Stimulated activated CD8-positive, alpha-beta memory T cell treated with anti-CD3 and anti-CD28 coated beads, Interleukin-12 subunit alpha, Interleukin-12 subunit beta, amount 100 ng/mL, for 24 hours (primary cell): ENCODE measurements around the gene SEMA3C.

ENCODE experiments used
- DNase-seq: peaks from one replicate; pipeline ENCODE4 v3.0.0-alpha.2; 2020; ENCODE audit errors: extremely low read depth

Gene SEMA3C

DNA sequence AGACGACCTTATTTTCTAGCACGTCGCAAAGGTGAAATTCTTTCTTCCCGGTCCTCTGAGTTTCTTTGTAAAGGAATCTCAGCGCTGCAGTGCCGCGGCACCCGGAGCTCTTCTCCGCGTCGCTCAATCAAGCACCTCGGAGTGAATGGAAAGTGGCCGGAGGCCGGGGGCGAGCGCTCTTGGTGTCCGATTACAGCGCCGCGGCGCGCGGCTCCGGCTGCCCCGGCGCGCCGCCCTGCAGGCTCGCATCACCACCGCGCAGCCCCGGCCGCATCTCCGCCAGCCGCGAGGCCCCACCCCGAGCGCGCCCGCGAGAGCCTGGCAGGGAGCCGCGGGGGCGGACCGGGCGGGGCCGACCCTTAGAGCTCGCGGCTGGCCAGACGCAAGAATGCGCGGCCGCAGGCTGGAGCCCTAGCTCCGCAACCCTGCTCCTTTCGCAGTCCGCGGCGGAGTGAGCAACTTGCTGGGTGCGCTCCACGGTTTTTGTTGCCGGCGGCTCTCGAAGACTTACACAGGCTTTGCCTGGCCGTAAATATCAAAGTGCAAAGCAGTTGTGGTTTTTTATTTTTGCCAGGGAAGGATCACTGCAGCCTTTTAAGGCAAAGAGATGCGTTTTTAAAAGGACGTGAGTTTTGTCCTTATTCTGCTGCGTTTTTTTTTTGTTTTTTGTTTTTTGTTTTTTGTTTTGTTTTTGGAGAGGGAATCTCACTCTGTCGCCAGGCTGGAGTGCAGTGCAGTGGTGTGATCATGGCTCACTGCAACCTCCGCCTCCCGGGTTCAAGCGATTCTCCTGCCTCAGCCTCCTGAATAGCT is at the start of gene SEMA3C:
SEMA3C (minus strand) TSS at position 143 of the 813 bp plus-strand sequence. CDS start 2,270 bp downstream, outside the sequence.
- no peak for DNase-seq

GRCh38 chr7:80968606-80969005 is 49.8 kb upstream of the SEMA3C start:
- no peak for DNase-seq

GRCh38 chr7:80967917-80968297 is 49.1 kb upstream of the SEMA3C start:
- DNase-seq = no peak

DNA sequence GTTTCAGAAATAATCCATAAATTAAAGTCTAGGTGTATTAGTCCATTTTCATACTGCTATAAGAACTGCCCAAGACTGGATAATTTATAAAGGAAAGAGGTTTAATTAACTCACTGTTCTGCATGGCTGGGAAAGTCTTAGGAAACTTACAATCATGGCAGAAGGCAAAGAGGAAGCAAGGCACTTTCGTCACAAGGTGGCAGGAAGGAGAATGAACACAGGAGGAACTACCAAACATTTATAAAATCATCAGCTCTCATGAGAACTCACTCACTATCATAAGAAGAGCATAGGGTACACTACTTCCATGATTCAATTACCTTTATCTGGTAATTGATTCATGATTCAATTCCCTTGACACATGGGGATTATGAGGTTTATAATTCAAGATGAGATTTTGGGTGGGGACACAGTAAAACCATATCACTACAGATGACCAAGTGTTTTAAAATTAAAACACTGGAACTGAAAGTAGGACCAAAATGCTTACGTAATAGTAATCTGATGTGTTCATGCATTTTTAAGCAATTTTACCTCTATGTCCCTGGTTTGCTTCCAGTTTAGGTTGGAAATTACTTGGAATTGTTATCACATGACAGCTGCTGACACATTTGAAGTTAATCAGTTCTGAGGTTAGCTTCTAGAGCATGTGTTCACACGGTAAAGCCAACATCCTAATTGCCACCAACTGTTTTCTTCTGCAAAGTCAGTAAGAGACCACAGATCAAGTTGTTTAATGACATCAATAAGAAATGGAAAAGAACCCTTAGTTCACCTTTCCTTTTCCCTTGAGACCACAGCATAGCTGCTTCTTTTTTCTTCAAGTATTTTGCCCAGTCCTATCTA is 48.4 kb upstream of the SEMA3C start:
- no peak for DNase-seq

GRCh38 chr7:80960244-80960795 is 41.5 kb upstream of the SEMA3C start:
- no peak for DNase-seq

DNA sequence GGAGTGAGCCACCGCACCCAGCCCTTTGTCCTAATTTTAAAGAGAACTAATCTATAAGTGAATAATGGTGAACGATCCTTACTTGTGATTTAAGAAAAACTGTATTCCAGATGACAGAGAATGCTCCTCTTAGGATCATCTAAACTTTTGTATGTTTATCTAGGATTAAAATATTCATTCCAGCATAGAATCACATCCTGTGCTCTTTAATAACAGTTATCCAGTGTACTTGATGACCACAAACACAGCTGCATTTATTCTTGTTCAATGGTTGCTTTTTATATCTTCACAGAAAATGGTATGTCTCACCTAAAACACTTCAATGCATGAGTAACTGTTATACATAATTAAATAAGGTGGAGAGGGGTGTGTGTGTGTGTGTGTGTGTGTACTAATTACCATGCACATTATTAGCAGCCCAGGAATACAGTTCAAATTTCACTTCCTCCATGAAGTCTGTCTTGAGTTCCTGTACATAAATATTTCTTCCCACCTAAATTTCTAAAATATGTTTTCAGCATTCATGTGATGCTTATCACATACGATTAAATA is 38.5 kb upstream of the SEMA3C start:
- no peak for DNase-seq

GRCh38 chr7:80954191-80954590 is 35.3 kb upstream of the SEMA3C start:
- DNase-seq = no peak

DNA sequence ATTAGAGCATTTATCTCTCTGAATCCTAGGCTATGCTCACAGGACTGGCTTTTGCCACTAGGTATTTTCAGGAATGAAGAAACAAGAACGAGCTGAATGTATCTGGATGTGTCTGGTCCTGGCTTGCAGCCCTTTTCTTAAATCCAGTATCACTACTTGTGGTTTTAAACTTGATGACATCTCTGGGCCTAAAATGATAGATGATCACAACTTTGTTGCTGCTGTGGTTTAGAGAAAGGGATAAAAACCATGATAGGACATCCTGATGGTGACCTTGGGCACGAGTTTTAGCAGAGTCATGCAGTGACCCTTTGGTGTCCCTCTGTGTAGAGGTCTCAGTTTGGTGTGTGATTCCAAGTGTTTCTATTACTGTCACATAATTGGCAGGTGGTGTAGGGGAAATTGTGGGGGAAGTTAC is 31.7 kb upstream of the SEMA3C start:
- DNase-seq = no peak

GRCh38 chr7:80949449-80949848 is 30.6 kb upstream of the SEMA3C start:
- DNase-seq = no peak

GRCh38 chr7:80946858-80947257 is 28.0 kb upstream of the SEMA3C start:
- DNase-seq = no peak

DNA sequence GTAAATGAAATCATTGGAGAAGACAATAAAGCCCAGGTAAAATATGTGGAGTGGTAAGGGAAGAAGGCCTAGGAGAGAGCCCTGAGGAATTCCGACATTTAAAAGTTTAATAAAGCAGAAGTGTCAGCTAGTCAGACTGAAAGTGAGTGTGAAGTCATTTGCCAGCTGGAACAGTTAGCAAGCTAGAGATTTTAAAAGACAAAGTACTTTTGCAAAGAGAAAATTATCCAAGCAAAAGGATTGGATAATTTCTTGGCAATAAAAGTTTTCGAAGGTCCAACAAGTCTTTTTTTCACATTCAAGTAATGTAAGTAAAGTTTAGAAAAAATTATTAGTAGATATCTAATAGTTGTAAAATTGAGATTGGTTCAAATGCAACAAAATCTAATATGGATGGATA is 27.1 kb upstream of the SEMA3C start:
- DNase-seq = no peak

DNA sequence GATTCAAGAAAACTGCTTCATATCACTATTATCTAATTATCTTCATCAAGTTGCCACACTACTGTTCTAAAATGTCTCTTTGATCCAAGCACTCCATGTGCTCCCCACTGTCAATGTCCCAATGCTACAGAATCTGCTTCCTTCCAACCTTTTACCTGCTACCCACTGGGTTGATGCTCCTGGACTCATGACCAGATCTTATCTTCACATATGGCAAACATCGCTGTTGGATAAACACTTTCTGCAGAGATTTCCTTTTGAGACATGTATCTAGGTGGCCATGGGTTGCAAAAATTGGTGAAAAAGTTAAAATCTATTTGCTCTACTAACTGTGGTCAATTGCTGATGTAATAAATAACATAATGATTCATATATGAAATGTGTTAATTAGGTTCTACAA is 24.5 kb upstream of the SEMA3C start:
- no peak for DNase-seq

DNA sequence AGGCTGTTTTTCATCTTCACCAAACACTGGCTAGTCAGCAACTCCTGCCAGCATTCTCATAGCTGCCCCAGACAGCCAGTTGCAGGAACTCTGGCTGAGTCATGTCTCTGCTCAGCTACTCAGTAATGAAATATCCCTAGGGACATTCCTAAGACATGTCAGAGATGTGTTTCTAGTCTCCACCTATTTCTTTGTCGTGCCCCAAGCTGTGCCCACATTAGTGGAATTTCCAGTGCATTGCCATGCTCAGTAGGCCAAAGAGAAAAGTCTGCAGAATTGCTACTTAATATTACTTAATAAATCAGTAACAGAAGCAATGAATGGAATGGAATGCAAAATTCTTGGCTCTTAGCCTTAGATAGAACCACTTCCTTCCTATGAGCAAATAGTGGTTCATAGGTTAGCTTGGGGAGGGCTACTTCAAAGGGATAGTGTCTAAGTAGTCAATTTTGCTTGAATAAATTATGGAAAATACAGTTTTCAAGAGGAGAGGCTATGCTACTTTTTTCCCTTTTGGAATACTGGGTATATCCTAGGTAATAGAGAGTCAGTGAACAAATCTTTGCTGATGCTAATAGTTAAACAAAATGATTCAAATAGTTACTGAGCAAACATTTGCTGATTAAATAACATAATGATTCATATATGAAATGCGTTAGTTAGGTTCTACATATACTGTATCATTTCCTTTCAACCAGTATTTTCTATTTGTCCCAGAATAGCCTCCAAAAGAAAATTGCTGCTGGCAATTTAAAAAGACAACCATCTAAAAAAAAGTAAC is 23.6 kb upstream of the SEMA3C start:
- no peak for DNase-seq

DNA sequence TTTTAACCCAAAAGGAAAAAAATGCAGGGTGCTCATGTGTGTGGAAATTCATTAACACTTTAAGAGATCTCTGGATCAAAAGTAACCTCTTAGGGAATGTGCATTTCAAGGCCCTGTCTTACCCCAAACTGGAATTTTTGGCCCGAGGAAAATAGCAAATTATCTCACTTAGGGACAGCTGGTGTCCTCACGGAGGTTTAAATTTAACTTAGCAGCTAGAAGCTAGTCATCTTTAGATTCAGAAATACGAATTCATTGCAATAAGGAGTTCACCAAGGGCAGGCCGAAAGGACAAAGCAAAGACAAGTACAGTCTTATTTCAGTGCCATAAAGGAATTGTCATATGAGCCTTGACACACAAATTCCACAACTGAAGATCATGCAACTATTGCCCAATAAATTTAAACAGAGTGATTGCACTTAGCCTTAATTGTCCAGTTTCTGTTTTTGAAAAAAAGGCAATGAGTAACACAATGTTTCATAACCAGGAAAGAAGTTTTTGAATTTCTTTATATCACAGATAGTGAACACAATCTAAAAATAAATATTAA is 22.4 kb upstream of the SEMA3C start:
- no peak for DNase-seq

DNA sequence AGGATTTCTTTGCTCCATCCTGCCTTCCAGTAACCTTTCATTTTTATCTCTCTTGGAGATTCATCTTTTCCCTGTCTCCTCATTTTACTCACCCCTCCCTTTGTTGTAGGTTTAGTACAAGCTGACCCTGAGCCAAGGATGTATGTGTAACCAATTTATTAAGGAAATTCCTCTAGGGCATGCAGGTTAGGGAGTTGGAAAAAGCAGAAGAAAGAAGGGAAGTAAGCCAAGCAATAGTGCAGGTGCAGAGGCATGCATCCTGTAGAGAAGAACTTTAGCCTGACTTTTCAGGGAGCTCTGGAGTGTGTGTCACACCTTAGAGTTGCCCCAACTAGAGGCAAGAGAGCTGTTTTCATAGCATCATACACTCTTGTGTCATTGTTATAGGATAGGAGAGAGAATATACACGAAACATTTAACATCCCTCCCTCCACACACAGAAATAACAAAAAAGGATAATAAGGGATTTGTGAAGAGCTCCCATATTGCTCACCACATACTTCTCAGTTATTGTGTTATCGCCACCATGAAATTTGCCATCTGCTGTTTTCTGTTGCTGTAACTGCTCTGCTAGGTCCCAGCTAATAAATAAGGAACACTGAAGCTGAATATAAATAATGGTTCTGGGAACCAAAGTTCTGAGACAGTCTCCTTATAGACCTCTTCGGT is 21.8 kb upstream of the SEMA3C start:
- DNase-seq = no peak

DNA sequence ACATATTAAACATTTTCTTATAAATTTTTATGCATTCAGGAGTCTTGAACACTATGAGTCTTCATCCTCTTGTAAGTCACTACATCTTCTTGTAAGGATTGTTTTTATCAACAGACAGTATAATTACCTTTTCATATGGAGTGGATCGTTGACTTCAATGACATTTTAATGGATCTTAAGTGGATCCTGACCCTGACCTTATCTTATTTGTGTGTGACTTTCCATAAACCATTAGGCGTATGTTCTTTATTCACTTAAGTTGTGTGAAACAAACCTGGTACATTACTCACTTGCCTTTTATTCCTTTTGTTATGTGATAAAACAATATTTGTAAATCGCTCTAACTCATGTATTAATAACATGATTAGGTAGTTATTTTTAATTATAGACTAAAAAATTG is 18.5 kb upstream of the SEMA3C start:
- no peak for DNase-seq

DNA sequence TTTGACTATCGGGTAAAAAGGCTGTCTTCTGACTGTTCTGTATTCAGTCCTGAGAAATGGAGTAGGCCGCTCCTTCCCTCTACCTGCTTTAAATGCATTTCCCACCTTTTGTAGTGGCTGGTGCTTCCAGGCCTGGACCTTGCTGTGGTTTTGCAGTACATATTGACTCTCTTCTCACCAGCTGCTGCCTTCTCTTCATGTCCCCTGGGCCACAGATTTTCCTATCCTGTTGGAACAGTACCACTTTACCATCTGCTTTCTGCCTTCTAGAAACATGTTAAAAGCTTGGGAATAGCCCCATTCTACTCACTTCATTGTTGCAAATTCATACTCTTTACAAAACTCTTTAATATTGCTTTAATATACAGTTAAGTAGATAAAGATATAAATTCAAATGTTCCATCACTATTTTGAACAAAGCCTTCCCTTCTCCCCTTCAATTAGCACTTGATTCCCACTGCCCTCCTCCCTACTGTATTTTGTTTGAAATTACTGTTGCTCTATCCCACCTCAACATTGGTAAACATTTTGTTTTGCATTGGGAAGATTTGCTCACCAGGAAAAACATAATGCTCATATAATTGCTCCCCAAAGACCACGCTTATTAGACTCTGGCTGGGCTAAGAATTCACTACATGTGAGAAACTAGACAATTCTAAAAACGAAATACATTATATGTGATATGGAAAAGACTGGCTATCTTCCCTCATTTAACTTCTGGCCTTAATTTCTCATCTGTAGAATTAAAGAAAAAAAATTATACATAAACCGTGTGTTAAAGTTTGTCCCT is 17.3 kb upstream of the SEMA3C start:
- DNase-seq = no peak

DNA sequence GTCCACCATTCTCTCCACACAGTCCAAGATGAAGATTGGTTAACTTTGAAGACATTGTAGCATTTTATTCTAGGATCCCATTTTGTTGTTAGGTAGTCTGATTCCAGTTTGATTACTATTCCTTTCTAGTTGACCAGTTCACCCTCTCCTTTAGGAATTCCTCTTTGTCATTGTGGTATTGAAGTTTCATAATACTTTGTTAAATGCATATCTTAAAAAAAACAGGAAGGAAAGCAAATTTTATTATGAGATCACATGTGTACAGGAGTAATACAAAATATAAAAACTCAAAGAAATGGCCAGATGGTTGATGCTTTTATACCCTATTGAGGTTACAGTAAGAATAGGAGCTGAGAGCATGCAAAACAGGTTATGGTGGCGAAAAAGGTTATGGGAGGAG is 15.5 kb upstream of the SEMA3C start:
- DNase-seq = no peak

- no peak for DNase-seq
Measured at GRCh38 chr7:80932536-80932935, 13.7 kb upstream of the SEMA3C start.

GRCh38 chr7:80929619-80930018 is 10.8 kb upstream of the SEMA3C start:
- no peak for DNase-seq
